Stimulated activated CD4-positive, alpha-beta T cell treated with anti-CD3 and anti-CD28 coated beads, TNF-alpha, amount 100 ng/mL, for 48 hours (primary cell): Measurements from ENCODE around the gene RIPK3.
"Not testable (repeated sequence)": the region's sequence is repeated elsewhere in the genome, so short reads cannot be mapped to it uniquely, and the experiment has no call there.

ENCODE experiments used
- DNase-seq, 3 donors: peaks; one replicate each; pipeline ENCODE4 v3.0.0-alpha.2; 2020; ENCODE audit warnings: low read depth in 3 of 3

RIPK3 gene

DNA sequence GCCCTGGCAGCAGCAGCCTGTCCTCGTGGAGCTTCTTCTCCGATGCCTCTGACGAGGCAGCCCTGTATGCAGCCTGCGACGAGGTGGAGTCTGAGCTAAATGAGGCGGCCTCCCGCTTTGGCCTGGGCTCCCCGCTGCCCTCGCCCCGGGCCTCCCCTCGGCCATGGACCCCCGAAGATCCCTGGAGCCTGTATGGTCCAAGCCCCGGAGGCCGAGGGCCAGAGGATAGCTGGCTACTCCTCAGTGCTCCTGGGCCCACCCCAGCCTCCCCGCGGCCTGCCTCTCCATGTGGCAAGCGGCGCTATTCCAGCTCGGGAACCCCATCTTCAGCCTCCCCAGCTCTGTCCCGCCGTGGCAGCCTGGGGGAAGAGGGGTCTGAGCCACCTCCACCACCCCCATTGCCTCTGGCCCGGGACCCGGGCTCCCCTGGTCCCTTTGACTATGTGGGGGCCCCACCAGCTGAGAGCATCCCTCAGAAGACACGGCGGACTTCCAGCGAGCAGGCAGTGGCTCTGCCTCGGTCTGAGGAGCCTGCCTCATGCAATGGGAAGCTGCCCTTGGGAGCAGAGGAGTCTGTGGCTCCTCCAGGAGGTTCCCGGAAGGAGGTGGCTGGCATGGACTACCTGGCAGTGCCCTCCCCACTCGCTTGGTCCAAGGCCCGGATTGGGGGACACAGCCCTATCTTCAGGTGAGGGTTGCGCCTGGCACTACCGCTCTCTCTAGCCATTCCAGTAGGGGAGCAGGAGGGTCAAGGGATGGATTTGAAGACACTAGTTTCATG lies 30.3 kb upstream of the RIPK3 start:
- DNase-seq: no peak

DNA sequence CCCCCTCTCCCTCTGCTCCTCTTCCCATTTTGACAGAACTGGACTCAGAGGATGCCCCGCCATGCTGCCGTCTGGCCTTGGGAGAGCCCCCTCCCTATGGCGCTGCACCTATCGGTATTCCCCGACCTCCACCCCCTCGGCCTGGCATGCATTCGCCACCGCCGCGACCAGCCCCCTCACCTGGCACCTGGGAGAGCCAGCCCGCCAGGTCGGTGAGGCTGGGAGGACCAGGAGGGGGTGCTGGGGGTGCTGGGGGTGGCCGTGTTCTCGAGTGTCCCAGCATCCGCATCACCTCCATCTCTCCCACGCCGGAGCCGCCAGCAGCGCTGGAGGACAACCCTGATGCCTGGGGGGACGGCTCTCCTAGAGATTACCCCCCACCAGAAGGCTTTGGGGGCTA lies 29.7 kb upstream of the RIPK3 start:
- DNase-seq: no peak

DNA sequence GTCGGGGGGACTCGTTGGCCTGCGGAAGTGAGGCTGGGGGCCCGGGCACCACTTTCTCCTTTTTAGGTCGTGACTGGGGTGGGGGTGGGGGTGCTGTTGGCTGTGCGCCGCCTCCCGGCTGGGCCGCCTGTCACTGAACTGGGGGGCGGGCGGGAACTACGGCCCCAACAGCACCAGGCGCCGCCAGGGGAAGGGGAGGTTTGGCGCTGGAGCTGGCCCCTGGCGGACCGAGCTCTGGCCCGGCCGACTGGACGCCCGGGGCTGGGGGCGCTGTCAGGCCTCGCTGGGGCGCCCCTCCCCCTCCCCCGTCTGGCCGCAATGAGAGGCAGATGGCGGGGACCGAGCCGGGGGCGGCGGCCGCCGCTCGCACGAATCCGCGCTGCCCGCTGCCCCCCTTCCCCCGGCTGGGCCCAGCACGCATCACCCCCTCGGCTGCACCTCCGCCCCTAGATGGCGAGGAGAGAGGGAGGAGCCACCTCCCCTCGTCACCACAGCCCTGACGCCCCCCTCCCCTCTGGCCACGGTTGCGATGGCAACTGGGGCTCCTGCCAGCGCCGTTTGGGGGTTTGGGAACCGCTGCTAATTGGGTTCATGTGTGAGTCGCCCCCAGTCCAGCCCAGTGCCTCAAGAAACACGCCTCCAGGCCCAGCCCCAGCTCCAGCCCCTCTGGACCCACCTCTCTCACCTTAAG lies 28.9 kb upstream of the RIPK3 start:
- peak in 1 of 3 donors; percentile 17 for DNase-seq

DNA sequence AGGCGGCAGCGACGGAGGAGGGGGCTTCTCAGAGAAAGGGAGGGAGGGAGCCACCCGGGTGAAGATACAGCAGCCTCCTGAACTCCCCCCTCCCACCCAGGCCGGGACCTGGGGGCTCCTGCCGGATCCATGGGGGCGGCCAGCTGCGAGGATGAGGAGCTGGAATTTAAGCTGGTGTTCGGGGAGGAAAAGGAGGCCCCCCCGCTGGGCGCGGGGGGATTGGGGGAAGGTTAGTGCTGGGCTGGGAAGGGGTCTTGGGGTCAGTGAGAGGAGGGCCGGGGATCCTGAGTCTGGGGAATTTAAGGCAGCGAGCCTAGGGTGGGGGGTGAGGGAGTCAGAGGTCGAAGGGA lies 28.4 kb upstream of the RIPK3 start:
- DNase-seq: no peak

DNA sequence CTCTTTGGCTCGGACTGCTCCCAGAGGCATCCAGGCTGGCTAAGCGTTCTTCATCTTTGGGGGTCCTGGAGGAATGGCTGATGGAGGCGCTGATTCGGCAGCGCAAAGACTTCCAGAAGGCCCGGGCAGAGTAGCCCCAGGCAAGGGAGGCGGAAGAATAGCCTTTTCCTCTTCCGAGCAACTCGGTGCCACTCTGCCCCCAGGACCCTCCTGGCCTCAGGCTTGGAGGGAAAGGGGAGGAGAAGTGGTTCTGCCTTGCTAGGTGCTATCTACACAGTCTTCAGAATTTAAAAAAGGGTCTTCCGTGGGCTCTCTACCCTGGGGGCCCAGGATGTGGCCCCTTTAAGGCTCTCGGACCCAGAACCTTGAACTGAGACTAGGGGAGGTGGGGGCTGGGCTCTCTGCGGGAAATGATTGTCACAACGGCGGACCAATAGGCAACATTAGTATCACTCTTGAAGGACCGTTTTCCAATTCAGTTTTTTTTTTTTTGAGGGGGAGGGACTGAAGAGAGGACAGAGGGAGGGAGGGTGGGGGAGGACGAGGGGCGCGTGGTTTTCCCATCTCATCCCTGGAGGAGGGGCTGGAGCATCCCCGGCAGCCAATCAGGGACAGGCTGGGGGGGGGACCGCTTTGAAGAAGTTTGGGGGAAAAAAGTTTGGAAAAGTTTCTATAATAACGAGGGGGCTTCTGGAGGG lies 27.9 kb upstream of the RIPK3 start, which contains the start of gene NFATC4:
Gene NFATC4, plus strand, starts transcription at position 671 of the 698 bp plus-strand sequence. CDS start 157 bp downstream, outside the sequence.
- peak in 1 of 3 donors; percentile 10 for DNase-seq

DNA sequence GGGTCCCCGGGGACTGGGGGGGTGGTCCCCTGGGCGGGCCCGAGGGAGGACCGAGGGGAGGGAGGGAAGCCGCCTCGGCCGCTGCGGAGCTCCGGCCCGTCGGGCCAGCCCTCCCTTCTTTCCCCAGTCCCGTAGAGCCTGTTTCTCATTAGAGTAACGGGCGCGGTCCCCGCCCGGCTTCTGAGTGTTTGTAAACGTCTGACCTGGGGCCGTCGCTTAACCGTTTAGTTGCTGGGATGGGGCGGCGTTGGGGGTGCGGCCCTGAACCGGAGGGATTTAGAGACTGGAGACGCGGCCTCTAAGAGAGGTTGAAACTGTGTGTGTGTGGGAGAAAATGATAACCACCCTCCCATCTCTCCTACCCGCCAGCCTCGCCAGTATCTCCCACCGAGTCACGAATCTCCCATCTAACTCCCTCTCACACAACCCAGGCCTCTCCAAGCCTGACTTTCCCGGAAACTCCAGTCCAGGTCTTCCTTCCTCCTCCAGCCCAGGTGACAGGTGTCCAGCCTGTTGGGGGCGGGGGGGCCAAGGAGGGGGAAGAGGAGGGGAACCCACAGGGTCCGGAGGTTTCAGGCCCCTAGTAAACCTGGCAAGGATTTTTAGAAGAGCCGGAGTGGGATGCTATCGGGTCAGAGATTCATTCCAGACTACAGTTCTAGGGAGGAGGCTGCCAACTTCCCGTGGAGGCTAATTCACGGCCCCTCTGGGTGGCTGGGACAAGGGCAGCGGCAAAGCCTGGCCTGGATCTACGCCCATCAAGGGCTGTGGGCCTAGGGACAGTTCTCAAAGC lies 27.1 kb upstream of the RIPK3 start:
- peak in 1 of 3 donors; percentile 8 for DNase-seq

DNA sequence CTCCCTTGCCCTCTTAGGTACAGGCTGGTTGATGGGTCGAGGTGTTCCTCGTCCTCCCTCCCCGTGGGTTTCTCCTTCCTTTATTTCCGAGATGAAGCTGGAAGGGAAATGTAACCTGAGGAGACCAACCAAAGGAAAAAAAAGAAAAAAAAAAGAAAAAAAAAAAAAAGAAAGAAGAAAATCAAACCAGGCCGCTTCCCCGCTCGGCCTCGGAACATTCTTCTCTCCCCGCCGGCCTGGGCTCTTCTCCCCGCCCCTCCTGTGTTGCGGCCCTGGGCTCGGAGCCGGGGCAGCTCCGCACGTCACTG lies 26.6 kb upstream of the RIPK3 start:
- DNase-seq: no peak

DNA sequence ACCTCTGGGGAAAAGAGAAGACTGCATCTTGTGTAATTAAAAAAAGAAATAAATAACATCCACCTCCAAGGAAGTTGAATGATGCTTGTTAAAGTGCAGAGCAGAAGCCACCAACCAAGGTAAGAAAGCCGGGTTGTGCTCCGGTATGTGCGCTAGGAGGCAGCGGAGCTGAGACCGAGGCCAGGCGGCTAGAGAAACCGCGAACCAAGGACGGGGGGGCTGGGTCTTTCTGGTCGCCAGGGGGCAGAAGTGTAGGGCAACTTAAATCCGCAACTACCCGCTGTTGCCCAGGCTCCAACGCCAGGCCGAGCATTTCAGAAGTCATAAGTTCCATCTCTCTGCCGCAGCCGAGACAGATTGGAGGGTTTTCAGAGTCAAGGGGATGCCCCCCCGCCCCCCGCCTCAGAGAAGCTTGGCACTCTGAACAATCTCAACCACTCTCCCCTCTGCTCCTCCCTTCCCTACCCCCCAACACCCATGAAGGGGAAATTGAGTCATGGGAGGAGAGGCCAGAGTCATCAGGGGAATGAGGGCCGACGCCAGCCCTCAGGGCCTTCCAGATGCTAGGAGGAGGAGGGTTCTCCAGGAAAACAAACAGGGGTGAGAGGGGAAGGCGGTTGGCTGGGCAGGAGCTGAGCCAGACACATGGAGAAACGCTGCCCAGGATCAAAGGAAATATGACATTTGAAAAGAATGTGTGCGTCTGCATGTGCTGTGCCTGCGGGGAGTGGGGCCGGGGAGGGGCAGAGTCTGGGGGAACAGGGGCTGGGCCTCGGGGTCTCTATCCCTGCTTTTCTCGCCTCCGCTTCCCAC lies 26.0 kb upstream of the RIPK3 start:
- DNase-seq: peak; percentile 32 to 67 (median 66)

DNA sequence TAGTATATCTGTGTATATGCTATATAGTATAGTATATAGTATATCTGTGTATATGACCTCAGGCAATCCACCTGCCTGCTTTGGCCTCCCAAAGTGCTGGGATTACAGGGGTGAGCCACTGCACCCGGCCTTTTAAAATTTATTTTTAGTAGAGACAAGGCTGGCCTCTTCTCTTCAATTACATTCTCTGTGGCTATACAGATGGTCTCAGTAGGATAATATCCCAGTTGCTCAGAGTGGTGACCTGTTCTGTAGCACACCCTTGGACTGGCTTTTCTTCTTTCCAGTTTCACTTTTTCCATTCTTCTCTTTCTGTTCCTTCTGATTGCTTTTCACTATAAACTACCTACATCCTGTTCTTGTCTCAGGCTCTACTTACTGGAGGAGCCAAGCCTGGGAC lies 25.1 kb upstream of the RIPK3 start:
- no peak for DNase-seq

DNA sequence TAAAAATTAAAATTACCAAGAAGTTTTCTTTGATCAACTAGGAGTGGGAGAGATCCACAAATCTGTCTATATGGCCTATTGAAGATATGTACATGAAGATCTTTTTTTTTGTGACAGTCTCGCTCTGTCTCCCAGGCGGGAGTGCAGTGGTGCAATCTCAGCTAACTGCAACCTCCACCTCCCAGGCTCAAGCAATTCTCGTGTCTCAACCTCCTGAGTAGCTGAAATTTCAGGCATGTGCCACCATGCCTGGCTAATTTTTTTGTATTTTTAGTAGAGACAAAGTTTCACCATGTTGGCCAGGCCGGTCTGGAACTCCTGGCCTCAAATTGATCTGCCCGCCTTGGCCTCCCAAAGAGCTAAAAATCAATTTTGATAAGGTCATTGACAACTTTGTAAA lies 23.6 kb upstream of the RIPK3 start:
- no peak for DNase-seq

DNA sequence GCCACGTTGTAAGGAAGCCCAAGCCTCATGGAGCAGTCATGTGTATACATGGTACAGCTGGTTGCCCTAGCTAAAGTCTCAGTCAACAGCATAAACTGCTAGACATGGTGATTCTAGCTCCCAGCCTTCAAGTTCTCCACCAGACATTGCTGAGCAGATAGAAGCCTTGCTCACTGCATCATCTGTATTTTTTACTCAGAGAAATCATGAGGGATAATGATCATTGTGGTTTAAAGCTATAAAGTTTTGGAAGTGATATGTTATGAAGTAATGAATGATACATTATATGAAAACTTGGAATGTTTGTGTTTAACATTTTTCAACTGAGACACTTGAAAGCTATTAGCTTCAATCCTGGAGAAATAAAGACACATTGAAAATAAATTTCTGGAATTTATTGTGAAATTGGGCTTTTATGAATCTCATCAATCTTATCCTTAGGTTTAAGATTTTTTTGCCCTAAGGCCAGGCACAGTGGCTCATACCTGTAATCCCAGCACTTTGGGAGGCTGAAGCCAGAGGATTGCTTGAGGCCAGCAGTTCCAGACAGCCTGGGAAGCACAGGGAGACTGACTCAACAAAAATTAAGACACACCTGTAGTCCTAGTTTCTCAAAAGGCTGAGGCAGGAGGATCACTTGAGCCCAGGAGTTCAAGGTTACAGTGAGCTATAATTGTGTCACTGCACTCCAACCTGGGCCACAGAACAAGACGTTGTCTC lies 22.6 kb upstream of the RIPK3 start:
- DNase-seq: no peak

DNA sequence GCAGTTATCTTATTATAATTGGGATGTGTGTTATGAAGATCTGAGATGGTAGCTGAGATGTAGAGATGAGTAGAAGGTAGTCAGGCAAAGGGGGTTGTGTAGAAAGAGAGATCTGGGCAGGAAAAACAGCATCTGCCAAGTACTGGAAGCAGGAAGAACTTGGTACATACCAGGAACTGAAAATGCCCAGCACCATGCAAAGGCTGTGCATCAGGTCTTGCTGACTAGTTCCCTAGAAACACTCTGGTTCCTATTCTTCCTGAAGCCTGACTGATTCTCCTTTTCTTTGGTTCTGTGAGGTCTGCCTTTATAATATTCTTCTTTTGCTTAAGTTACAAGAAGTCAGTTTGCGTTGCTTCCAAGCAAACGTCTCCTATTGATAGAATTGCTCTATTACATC lies 21.5 kb upstream of the RIPK3 start:
- no peak for DNase-seq

DNA sequence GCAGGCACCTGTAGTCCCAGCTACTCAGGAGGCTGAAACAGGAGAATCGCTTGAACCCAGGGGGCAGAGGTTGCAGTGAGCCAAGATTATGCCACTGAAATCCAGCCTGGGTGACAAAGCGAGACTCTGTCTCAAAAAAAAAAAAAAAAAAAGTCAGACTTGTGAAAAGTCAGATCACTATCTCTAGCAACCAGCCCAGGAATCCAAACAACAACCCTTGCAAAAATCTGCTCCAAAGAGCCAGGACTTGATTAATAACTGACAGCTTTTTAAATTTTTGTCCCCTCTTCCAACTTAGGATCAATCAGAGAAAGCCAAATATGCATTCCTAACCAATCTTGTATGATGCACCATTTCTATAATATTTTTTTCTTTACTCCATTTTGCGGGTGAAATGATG lies 20.5 kb upstream of the RIPK3 start:
- no peak for DNase-seq

DNA sequence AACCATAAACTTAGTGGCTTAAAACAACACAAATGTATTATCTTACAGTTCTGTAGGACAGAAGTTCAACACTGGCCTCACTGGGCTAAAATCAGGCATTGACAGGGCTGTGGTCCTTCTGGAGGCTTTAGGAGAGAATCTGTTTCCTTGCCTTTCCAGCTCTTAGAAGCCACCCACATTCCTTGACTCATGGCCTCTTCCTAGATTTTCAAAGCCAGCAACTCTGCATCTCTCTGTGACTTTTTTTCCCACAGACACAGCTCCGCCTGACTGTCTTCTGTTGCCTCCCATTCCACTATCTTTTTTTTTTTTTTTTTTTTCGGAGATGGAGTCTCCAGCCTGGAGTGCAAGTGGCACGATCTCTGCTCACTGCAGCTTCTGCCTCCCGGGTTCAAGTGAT lies 16.4 kb upstream of the RIPK3 start:
- DNase-seq: no peak

DNA sequence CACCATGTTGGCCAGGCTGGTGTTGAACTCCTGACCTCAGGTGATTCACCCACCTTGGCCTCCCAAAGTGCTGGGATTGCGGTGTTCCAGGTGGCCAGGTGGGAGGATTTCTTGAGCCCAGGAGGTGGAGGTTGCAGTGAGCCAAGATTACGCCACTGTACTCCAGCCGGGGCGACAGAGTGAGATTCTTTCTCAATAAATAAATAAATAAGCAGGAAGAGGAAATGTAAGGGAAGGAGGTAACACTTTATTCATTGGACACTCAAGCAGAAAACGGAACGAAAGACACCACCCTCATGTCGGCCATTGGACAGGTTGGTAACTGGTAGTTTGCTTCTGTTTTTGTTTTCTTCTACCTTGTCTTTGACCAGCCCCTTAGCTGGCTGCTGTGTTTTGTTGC lies 15.2 kb upstream of the RIPK3 start:
- DNase-seq: no peak

DNA sequence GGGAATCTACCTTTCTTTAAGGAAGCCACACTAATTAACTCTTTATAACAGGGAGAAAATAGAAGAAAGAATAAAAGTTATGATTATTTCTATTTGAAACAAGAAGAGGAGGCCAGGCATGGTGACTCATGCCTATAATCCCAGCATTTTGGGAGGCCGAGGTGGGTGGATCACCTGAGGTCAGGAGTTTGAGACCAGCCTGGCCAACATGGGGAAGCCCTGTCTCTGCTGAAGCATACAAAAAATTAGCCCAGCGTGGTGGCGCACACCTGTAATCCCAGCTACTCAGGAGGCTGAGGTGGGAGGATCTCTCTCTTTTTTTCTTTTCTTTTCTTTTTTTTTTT lies 14.7 kb upstream of the RIPK3 start:
- DNase-seq: not testable (repeated sequence)

DNA sequence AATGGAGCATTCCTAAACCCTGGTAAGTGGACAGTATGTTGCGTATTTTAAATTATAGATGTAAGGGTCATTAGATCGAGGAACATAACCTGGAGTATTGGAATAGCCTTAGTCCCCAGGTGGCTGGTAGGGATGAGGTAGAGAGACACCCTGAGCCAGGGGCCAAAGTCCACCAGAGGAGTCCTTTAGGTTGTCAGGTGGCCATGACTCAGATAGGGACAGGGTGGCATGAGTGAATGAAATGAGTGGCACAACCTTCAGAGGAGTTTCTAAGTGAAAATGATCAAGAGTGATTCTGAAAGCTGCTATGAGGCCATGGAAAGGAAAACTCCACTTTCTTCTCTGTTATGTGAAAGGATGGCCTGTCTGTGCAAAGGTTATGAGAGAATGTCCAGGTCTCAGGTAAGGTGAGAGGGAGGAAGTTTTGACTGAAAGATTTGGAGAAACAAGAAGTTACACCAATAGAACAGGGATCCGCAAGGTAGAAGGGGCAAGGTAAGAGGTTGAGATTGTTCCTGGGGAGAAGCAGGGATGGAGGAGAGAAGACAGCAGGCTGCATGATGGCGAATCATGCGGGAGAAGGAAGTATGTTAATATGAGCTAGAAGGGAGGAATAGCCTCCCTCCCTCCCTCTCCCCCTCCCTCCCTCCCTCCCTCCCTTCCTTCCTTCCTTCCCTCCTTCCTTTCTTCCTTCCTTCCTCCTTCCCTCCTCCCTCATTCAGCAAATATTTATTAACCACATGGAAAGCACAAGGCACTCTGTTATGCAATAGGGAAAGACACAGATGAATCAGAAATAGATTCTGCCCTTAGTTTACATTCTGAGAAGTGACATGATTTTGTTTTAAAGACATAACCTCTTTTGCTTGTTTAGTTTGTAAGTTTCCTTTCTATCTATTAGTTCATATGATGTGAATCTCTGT lies 14.0 kb upstream of the RIPK3 start:
- no peak for DNase-seq

DNA sequence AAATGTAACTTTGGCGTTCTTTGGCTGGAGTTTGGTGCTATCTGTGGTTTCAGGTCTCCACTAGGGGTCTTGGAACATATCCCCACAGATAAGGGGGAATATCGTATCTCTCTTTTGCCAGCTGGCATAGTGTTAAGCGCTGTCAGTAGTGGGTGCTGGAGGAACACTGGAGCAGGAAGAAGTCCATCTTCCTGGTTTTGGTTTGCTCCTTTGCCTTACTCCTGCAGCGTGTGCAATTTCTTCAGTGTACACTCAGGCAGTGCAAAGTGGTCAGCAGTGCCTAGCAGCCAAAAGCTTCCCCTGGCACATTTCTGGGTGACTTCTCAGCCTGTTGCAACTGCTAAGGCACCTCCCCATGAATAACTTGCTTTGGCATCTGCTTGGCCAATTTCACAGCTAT lies 11.7 kb upstream of the RIPK3 start:
- no peak for DNase-seq

DNA sequence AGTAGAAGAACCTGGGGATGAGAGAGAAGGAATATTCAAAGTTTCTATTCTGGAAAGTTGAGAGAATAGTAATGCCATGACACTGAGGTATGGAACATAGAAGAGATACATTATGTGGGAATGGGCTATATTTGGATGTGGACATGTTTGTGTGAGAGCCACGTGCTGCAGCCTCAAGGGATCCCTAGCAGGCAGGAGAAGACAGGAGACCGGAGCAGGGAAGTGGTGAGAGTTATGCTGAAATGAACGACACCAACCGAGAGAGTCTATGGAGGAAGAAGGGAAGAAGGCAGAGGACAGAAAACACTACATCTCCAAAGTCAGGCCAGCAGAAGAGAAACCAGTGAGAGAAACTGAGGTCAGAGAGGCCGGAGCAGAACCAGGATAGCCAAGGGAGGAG lies 10.0 kb upstream of the RIPK3 start:
- no peak for DNase-seq

DNA sequence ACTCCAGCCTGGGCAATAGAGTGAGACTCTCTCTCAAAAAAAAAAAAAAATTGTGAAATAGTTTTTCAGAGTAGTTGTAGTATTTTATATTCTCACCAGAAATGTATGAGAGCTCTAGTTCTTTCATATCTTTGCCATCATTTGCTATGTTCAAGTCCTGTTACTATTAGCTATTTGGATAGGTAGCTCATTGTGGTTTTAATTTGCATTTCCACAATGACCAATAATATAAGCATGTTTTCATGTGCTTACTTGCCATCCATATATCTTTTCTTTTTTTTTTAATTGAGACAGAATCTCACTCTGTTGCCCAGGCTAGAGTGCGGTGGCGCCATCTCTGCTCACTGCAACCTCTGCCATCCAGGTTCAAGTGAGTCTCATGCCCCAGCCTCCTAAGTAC lies 8.4 kb upstream of the RIPK3 start:
- no peak for DNase-seq
